KOPT-K1 (cell line): ENCODE measurements around the gene TTLL1.
"Not testable (repeated sequence)": the region's sequence is repeated elsewhere in the genome, so short reads cannot be mapped to it uniquely, and the experiment has no call there.

Experiments used
- H3K27ac ChIP-seq: fragments of 200-600 bp; sonication (generic); 2 replicates; pipeline ENCODE4 v1.5.1; 2016; ENCODE audit warnings: antibody characterized with exemption, mild to moderate bottlenecking, low read depth, low read length; ENCODE audit not compliant: poor library complexity, severe bottlenecking
- H3K36me3 ChIP-seq: fragments of 200-600 bp; sonication (generic); 2 replicates; pipeline ENCODE4 v1.5.1; 2017; ENCODE audit warnings: antibody characterized with exemption, mild to moderate bottlenecking, low read length, moderate library complexity; ENCODE audit not compliant: insufficient read depth
- H3K9me3 ChIP-seq: fragments of 200-600 bp; sonication (generic); 2 replicates; pipeline ENCODE4 v1.5.1; 2017; ENCODE audit warnings: antibody characterized with exemption, low read length, mild to moderate bottlenecking; ENCODE audit not compliant: insufficient read depth, poor library complexity, severe bottlenecking

Gene TTLL1

DNA sequence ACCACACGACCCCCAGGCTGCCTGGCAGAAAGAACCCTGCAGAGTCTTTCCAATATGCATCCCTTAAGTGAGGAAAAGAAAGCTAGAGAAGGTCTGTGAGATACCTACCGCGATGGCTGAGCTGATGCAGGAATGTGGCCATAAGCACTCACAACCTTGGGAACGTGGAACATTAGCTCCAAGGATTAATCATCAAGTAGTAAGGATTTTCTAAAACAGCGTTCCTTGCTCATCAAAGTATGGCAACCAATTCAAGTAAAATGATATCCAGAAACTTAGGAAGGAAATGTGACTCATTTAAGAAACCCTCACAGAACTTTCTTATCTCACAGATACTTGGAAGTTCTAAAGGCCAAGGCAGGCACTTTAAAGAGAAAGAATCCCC is 87.0 kb downstream of the TTLL1 start:
- Histone ChIP-seq H3K36me3 (no peaks in the 10 kb centered on the region), H3K9me3 (no peaks in the 10 kb centered on the region), H3K27ac (no peak overlapping the region)

DNA sequence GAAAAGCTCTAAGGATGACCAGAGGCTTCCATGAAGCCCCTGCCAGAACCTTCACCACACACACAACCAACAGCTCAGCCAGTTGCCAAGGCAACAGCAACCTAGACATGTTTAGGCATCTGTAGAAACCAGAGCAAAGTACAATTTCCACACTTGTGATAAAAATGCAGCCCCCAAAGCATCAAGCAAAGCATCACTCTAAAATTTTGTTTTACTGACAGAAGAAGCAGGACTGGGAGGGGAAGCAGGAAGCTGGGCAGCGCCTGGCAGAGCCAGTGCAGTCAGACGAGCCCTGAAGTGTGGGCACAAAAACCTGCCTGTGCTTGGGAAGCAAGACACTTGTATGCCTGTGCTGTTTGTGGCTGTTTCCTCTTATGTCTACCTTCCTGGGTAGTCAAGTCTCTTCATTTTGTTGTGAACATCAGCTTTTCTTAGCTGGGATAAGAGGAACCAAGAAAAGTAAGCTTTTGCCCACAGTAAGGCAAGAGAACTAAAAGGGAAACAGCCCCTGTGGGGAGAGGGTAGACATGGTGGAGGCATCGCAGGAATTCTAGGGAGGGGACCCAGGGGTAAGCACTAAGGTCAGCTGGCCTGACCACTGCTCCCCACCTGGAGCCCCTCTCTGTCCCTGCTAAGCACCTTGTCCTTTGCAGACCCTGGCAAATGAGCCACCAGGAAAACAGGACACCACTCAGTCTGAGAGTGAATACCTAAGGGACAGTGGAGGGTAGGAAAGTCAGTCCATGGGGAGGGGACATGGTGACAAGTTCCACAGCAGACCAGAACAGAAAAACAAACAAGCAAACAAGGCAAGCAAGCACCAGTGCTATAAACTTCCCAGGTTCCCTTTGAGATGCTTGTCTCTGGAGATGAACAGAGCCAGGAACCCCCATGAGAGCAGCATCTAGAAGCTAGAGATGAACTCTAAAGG is 87.7 kb downstream of the TTLL1 start:
- Histone ChIP-seq H3K9me3 (no peaks in the 10 kb centered on the region), H3K27ac (no peak overlapping the region), H3K36me3 (no peaks in the 10 kb centered on the region)

DNA sequence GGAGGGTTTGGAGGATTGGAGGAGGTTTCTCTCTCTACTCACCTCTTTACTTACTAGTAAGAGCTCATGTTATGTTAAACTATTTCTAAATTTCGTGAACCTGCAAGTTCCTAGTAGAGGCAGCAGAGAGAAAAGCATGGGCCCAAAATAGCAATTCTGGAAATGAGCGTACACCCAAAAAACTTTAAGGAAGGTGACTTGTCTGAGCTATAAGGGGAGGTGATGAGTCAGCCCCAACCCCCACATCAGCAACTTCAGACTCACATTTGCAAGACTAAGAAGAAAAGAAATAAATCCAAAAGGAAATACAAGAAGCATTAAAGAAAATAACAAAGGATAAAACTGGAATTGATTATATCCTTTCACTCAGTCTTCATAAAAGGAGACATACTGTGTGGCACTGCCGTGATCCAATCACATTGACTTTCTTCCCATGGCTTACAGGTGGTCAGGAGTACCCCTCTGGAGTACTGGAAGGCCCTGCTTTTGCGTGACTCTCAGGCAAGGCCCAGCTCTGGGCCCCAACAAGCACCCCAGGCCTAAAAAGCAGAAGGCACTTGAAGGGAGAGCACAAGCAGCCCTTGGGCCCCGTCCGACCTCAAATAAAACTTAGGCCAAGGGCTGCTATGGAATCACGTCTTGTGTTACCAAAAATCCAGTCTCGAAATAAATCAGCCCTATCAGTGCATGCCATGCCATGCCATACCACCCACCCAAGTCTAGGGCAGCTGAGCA is 88.6 kb downstream of the TTLL1 start:
- no peaks in the 10 kb centered on the region for H3K9me3 ChIP-seq
- no peaks in the 10 kb centered on the region for H3K36me3 ChIP-seq
- no peak overlapping the region for H3K27ac ChIP-seq

DNA sequence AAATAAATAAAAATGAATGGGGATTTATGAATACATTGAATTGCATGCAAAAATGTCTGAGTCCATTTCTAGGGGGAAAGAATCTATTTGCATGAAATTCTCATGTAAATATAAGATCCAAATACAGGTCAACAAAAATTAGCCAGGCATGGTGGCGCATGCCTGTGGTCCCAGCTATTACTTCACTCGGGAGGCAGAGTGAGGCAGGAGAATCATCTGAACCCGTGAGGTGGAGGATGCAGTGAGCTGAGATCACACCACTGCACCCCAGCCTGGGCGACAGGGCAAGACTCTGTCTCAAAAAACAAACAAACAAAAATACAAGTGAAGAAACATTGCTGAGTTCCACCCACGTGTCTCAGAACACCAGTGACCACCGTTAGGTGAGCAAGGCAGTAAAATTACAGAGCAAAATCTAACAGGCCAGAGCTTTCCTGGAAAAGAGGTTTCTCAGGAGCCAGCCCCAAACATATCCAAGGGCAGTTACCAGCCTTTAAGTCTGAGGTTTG is 91.6 kb downstream of the TTLL1 start:
- Histone ChIP-seq H3K9me3 (peaks cover under 1% of the 10 kb centered on the region), H3K27ac (no peak overlapping the region), H3K36me3 (no peaks in the 10 kb centered on the region)

DNA sequence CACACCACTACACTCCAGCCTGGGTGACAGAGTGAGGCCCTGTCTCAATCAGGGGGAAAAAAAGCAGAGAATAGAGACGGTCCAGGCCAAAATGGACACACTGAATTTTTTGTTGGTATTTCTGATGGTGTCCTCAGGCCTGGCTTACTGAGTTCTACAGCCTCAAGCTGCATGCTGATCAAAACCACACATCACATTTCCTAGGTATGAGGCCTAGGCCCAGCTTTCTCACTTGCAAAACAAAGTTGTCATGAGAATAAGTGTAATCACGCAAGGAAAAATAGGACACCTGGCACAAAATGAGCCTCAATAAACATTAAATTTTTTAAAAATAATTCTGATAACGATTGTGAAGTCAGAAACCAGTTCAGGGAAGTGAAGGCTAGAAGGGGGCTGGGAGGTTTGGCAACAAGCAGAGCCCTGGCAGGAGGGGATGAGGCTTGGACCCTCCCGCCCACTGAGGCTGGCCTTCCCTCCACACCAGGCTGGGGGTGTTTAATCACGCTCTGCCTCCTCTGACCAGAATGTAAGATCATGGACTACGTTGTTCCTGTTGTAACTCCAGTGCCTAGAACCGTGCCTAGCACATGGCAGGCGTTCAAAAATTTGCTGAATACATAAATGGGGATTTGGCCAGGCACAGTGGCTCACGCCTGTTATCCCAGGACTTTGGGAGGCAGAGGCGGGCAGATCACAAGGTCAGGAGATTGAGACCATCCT is 92.4 kb downstream of the TTLL1 start:
- no peaks in the 10 kb centered on the region for H3K36me3 ChIP-seq
- H3K9me3 ChIP-seq = peaks cover 7% of the 10 kb centered on the region
- no peak overlapping the region for H3K27ac ChIP-seq

DNA sequence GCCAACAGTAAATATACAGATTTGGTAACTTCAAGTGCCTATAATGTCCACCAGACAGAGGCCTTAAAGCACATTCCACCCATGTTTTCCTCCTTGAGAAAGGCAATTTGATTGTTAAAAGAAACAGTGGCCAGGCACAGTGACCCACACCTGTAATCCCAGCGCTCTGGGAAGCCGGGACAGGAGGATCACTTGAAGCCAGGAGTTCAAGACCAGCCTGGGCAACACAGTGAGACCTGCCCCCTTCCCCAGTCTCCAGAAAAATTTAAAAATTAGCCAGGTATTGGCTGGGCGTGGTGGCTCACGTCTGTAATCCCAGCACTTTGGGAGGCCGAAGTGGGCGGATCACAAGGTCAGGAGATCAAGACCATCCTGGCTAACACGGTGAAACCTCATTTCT is 93.5 kb downstream of the TTLL1 start:
- H3K36me3 ChIP-seq, H3K9me3 ChIP-seq, H3K27ac ChIP-seq: not testable (repeated sequence)

DNA sequence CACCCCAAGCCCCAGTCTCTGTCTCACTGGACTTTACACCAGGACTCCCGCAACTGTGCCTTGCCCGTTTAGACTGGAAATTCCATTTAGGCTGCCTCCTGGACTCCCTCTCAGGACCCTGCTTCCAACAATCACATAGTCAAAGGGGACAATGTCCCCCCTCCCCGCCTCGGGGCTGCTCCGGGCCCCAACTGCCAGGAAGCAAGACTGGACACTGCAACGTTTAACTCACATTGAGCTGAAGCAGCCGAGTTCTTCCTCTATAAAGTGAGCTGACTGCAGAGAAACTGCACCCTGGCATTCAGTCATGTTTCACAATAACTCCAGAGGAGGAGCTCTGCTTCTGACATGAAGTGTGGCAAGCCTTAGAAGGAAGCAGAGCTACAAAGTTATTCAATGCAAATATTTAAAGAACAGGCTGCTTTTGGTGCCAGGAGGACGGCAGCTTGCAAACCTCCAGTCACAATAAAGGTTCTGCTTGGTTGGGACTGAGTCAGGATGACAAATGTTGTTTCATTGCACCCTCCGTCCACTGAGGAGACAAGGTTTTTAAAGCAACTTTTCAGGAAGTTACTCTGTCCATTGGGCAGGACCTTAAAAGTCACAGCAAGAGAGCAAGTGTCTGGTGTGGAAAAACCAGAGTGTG is 94.2 kb downstream of the TTLL1 start:
- Histone ChIP-seq H3K9me3 (peaks cover 7% of the 10 kb centered on the region), H3K36me3 (no peaks in the 10 kb centered on the region), H3K27ac (no peak overlapping the region)

DNA sequence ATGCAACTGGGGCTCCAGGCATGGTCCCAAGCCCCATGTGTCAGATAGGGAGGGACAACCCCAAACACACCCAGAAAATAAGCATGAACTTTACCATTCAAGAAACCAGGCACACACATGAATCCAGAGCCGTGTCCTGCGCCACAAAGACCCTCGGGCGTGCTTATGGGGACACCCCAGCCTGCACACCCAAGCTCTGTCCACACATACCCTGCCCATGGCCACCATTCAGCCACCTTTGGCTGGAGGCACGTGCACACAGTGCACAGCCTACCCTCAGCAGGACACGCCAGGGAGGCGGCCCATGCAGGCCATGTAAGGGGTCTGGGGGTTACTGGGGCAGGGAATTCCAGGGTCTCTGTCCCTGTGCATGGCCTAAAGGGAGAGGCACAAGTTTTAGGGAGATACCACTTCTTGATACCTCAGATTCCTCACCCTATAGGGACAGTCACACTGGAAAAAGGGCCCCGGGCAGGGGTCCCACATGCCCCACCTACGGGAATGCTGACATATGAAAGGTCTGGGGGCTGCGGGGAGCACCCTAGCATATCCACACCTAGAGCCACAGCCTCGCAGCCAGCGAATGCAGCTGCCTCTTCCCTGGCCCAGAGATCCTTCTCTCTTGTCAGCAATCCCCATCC is 94.8 kb downstream of the TTLL1 start:
- no peak overlapping the region for H3K27ac ChIP-seq
- H3K36me3 ChIP-seq = no peaks in the 10 kb centered on the region
- H3K9me3 ChIP-seq = peaks cover 7% of the 10 kb centered on the region

DNA sequence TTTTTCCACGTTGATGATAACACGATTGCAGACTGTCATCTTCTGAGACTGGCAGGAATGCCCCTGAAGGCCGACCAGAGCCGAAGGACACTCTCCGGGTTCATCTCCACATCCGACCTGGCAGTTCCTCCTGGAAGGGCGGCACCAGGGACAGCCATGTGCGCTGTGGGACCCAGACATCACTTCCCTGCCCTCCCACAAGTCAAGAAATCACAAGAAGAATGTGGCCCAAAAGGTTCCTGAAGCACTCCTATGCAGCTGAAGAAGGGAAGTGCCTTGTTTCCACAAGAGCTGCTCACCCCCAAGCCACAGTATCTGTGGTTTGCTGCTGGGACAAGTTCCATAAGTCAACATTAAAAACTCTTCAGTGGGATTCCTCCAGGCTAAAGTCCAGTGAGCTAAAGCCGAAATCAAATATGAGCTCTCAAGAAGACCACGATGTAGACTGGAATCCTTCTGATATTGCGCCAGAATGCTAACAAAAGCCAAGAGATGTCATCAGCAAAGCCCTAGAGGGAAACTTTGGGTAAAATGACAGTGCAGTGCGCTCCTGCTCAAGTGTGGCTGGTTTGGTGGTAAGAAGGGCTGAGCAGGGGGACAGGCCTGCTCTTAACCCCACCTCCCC is 95.4 kb downstream of the TTLL1 start:
- no peak overlapping the region for H3K27ac ChIP-seq
- peaks cover 7% of the 10 kb centered on the region for H3K9me3 ChIP-seq
- H3K36me3 ChIP-seq = no peaks in the 10 kb centered on the region

DNA sequence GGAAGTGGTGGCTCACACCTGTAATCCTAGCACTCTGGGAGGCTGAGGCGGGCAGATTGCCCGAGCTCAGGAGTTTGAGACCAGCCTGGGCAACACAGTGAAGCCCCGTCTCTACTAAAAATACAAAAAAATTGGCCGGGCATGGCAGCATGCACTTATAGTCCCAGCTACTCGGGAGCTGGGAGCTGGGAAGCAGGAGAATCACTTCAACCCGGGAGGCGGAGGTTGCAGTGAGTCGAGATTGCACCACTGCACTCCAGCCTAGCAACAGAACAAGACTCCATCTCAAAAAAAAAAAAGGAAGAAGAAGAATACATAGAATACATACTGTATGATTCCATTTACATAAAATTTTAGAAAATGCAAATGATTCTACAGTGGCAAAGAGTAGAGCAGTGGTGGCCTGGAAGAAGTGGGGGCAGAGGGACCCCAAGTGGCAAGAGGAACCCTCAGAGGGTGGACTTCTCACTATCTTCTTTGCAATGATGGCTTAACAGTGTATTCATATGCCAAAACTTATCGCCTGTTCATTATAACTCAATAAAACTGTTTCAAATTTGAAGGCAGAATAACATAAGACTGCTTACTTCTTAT is 96.2 kb downstream of the TTLL1 start:
- Histone ChIP-seq H3K9me3 (peaks cover 7% of the 10 kb centered on the region), H3K27ac (no peak overlapping the region), H3K36me3 (no peaks in the 10 kb centered on the region)

DNA sequence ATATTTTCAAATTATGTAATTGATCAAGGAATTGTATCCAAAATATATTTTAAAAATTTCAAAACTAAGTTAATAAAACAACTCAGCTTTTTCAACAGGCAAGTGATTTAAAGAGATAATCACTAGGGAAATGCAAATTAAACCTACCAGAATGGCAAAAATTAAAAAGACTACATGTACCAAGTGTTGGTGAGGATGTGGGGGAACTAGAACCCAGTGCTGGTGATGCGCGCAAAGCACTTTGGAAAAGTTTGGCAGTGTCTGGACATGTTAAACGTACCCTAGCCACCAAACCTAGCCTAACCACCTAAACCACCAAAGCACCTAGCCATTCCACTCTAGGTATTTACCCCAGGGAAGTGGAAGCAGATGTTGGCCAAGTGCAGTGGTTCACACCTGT is 97.1 kb downstream of the TTLL1 start:
- Histone ChIP-seq H3K36me3 (no peaks in the 10 kb centered on the region), H3K27ac (no peak overlapping the region), H3K9me3 (peaks cover 7% of the 10 kb centered on the region)

DNA sequence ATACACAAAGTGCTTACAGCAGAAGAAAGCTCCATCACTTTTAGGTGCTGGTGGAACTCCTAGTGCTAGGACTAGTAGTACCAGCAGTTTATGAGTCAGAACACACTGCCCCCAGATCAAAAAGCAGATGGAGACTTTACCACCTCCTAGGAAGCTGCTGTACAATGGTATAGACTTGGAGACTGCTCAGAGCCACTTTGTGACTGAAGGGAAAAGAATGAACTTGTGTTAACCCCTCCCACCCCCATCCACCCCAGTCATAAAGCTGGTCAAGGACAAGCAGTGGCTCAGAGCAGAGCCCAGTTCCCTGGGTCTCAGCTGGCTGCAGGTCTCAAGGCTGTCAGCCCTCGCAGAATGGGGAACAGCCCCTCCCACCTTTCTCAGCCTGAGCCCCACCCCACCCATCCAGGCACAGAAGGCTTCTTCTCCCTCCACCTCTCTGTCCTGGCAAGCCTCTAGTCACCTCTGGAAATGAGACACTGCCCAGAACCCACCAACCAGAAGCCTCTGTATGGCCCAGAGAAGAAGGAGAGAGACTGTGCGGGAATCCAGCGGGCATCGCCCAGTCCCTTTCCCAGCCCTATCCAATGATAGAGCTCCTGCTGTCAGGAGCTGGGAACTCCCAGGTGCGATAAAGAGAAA is 98.1 kb downstream of the TTLL1 start:
- Histone ChIP-seq H3K9me3 (peaks cover 7% of the 10 kb centered on the region), H3K27ac (no peak overlapping the region), H3K36me3 (no peaks in the 10 kb centered on the region)

DNA sequence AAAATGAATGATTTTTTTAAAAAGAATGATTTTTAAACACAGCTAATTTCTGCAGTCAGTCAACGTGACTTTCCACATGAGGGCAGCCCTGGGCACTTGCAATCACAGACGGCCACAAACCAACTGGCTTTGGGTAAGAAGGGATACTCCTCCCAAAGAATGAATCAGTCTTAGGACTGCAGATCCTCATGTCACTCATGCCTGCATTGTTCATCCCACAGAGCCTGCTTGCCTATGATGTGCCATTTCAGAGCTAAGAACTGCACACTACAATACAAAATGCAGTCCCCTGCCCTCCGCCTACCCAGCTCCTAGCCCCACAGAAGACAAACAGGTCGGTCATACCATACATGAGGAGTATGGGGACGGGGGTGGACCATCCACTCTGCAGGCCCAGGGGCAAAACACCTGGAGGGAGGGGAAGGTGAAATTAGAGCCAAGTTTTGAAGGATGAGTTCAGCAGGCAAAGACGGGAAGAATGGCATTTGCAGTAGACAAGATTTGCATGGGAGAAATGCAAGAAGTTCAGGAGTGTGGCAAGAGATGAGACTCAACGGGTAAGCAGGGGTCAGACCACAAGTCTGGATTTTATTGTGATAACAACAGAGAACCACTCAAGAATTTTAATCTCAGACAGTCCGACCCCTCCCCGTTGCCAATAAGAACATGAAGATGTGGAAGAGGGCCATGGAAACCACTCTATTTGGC is 98.9 kb downstream of the TTLL1 start:
- peaks cover 7% of the 10 kb centered on the region for H3K9me3 ChIP-seq
- H3K27ac ChIP-seq = no peak overlapping the region
- H3K36me3 ChIP-seq = no peaks in the 10 kb centered on the region
